Skin epidermis (tissue), 12 donors: ENCODE measurements around the gene RPA1.

ENCODE experiments used
- H3K27ac ChIP-seq, 21 experiments: fragments of 200-600 bp; sonication (generic) in 11 of 21; one replicate each; pipeline ENCODE4 v1.5.0; 2020; ENCODE audit warnings: mild to moderate bottlenecking in 3 of 21, inconsistent platforms in 2 of 21, moderate library complexity in 2 of 21
- H3K4me3 ChIP-seq, 7 experiments: fragments of 200-600 bp; sonication (generic) in 2 of 7; one replicate each; pipeline ENCODE4 v1.5.0; 2020; ENCODE audit warnings: inconsistent platforms in 2 of 7, mild to moderate bottlenecking in 2 of 7, moderate library complexity in 1 of 7

RPA1 gene

DNA sequence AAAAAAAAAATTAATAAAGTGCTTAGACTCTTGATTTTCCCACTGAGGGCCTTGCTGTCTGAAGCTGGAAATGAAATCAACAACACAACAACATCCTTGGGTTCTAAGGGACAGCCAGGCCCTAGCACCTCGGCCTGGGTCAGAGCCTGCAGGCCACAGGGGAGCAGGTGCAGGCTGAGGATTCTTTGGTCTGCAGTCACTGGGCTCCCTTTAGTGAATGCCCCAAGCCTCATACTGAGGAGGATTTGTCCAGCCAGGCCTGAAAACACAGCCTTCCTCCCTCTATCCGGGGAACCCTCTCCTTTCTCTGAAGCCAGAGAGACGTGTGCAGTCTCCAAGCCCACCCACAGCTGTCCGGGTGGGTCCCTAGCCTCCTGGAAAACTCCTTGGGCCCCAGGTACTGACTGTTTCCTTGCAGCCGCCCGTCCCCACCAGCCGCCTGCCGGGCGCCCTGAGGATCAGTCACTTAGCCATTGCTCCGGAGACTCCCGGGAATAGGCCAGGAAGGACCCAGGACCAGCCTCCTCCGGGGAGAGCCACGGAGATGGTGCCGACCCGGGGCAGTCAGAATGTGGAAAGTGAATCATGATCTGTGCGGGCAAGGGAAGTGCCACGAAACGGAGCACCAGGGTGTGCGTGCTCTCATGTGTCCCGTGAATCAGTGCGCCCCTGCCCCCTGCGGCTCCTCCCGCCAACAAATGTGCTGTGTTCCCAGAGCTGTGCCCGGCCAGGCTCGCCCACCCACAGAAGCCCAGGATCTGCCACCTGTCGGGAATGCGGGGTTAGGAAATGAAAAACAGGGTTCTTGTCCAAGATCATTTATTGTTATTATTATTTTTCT lies 104.3 kb downstream of the RPA1 start:
- no peak overlapping the region for H3K27ac ChIP-seq

DNA sequence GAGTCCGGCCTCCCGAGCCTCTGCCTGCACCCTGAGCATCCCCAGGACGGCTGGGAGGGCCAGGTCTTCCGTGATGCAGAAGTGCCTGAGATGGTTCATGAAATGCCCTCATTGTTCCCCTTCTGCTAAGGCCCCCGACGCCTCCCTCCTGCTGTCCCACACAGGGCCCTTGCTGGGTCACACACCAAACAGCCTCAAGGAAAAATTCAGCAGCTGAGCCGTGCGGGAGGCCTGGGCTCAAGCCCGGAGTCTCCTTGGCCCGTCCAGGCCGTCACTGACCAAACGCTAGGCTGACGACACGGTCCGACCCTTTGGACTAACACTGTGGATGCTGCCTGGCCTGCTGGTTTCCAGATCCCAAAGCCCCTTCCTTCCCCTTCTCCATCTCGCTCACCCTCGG lies 105.1 kb downstream of the RPA1 start:
- H3K4me3 ChIP-seq = no peak overlapping the region
- H3K27ac ChIP-seq = no peak overlapping the region

More for the DNA sequence above, 104.3 kb downstream of the RPA1 start:
- H3K4me3 ChIP-seq = no peak overlapping the region

DNA sequence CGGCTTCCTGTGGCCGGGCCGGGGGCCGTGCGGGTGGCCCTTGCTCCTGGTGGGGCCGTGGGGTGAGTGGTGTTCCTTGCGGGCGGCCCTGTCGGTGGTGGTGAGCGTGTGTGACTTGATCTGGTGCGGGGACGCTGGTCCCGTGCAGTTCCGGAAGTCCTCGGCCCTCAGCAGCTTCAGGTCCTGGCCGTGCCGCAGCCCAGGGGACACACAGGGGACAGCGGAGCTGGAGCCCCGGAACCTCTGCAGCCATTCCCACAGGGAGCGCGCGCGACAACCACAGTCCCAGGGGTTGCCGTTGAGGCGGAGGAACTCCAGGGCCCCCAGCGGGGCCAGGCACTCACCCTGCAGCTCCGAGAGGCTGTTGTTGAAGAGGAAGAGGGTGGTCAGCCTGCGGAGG lies 107.0 kb downstream of the RPA1 start:
- Histone ChIP-seq H3K27ac (no peak overlapping the region), H3K4me3 (no peak overlapping the region)

DNA sequence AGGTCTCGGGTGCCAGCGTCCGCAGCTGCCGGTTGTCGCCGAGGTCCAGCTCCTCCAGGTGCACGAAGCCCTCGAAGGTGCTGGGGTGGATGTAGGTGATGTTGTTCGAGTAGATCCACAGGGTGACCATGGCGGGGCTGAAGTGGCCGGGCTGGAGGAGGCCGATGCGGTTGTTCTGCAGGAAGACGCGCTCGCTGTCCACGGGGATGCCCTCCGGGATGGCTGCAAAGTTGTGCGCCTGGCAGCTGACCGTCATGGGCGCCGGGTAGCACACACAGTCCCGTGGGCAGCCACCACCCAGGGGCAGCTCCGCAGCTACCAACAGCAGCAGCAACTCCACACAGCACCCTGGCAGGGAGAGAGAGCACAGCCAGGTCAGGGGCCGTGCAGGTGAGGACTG lies 107.7 kb downstream of the RPA1 start:
- Histone ChIP-seq H3K27ac (no peak overlapping the region), H3K4me3 (no peak overlapping the region)

DNA sequence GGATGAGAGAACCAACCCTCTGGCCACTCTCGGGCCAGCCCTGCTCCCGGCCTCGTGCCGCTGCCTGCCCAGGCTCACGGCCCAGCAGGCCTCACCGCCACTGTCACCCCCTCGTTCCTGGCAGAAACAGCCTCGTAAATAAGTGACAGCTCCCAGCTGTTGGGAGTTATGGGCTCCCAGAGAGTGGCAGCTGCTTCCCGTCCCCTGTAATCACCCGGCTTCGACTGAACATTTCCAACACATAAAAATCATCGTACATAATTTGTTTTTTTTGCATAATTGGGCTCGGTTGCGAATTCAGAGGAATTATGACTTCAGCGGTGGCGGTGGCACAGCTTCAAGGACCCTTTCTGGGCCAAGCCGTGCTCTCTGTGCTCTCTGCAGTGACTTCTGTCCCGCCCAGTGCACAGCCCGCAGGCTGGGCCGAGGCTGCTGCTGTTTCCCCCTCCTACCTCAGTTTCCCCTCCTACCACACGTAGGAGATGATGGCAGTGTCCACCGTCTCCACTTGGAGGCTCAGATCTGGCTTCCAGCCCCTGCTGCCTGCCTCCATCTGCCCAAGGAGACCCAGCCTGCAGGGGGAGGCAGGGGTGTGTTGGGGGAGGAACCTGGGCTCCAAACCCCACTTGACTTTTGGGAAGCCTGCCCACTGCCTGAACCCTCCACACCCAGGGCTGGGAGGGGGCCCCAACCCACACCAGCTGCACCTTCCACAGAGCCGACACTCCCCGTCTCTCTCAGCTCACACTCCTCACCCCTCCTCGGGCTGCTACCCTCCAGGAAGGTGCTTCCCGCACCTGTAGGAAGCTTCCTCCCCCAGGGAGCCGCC lies 110.4 kb downstream of the RPA1 start:
- H3K27ac ChIP-seq = no peak overlapping the region
- no peak overlapping the region for H3K4me3 ChIP-seq

DNA sequence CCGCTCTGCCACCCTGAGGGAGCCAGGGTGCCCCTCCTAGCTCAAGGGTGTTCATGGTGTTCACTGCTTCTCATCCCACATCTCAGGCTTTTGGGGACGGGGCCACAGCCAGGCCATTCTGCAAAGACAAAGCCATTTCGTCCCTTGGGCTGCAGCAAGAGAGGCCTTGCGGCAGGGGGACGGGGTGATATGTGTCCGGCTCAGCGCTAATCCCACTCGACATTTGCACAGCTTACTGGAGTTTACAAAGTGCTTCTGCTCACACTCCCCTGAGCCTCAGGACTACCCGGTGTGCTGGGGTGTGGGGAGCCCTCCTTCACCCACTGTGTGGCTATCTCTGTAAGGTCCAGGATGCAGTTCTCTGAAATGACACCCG lies 111.0 kb downstream of the RPA1 start:
- Histone ChIP-seq H3K4me3 (no peak overlapping the region), H3K27ac (no peak overlapping the region)

DNA sequence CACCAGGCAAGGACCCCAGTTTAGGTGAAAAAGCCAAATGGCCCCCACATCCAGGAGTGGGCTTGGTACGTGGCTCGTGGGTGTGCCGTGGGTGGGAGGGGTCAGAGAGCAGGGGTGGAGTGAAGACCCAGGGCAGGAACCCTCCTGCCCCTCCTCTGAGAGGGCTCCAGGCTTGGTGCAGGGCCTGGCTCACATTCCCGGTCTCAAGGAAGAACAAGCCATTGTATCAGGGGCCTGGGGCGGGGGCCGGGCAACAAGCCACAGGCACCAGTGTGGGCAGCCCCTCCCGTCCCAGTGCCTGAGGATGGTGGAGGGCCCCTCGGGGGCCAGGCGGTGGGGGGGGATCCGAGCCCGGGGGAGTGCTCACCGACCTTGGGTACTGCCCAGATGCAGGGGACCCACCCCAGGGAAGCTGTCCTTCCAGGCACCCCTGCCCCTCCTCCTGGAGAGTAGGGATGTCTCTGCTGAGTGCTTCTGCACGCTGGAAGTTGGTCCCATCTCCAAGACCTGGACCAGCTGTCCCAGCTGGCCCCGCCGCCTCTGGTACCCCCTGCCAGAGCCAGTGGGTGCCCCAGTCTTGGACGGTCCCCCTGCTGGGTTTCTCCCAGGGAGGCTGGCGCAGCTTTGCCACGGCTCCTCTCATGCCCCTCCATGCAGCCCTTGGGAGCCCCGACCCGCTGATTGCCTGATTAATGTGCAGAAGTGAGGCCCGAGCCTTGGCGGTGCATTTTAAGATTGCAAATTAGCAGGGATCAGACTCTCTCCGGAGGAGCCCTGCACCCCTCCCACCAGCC lies 111.7 kb downstream of the RPA1 start:
- no peak overlapping the region for H3K4me3 ChIP-seq
- no peak overlapping the region for H3K27ac ChIP-seq

DNA sequence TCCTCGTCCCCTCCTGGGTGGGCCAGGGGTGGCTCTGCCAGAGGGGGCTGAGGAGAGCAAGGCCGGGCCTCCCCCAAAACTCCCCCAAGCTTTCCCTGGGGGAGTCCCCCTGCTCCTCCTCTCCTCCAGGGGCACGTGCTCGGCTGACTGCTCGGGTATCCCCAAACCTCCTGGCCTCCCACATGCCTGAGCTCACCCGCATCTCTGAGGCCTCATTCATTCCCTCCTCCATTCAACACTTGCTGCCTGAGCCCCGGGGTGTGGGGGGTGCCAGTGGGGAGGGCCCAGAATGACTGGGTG lies 112.2 kb downstream of the RPA1 start:
- Histone ChIP-seq H3K27ac (no peak overlapping the region), H3K4me3 (no peak overlapping the region)

DNA sequence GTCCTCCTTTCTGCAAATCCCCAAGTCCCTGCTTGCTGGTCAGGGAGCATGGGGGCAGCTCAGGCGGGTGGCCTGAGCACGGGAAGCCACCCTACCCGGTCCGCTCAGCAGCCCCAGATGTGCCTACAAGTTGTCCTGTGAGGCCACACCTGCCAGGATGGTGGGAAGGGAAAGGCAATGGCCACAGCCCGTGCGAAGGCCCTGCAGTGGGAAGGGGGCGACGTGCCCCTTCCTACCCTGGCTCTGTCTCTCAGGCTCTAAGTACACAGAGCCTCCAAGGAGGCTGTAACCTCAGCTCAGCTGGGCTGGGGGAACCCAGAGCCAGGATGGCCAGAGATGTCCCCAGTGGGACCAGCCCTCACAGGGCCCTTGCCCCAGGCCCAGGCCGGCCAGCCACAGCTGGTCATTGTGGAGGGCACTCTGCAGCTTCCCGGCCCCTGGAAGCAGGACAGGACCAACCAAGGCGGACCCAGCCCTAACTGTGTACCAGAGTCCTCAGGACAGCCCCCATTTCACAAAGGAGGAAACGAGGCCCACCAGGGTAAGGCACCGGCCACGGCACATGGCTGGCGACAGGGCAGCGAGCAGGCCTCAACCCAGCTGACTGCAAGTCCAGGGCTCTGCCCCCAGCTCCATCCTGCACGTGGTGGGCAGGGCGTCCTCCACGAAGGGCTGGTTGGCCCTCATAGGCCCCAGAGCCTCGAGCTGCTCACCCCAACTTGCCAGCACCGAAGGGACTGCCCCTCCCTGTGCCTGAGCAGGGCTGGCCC lies 113.0 kb downstream of the RPA1 start:
- Histone ChIP-seq H3K4me3 (no peak overlapping the region), H3K27ac (no peak overlapping the region)

DNA sequence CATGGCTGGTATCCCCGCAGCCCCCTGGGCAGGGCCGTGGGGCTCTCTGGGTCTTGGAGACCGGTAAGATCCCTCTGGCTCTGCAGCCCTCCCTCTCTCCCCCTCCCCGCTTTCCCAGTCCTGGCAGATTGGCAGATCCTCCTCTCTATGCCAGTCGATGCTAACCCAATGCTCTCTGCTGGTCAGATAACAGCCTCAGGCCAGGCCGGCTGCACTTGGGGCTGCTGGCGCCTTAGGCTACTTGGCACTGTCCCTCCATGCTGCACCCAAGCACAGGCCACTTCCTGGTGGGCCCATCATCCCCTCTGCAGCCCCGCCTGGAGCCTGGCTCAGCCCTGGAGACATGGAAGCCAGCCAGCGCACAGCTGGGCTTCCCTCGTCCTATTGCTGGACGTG lies 113.6 kb downstream of the RPA1 start:
- H3K27ac ChIP-seq = no peak overlapping the region
- no peak overlapping the region for H3K4me3 ChIP-seq

DNA sequence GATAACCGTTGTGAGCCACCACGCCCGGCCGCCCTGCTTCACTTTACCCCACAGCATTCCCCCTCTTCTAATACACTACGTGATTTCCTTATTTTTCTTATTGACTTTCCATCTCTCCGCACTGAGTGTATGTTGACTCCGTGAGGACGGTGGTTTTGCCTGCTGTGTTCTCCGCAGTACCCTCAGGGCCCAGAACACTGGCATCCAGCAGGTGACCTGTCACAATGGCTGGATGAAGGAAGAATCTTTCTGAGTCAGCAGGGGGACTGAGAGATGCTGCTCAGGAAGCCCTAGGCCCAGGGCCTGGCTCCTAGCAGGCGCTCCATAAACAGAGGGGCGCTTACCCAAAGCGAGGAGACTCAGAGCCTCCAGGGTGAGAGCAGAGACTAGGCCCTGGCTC lies 115.8 kb downstream of the RPA1 start:
- H3K4me3 ChIP-seq = no peak overlapping the region
- no peak overlapping the region for H3K27ac ChIP-seq

DNA sequence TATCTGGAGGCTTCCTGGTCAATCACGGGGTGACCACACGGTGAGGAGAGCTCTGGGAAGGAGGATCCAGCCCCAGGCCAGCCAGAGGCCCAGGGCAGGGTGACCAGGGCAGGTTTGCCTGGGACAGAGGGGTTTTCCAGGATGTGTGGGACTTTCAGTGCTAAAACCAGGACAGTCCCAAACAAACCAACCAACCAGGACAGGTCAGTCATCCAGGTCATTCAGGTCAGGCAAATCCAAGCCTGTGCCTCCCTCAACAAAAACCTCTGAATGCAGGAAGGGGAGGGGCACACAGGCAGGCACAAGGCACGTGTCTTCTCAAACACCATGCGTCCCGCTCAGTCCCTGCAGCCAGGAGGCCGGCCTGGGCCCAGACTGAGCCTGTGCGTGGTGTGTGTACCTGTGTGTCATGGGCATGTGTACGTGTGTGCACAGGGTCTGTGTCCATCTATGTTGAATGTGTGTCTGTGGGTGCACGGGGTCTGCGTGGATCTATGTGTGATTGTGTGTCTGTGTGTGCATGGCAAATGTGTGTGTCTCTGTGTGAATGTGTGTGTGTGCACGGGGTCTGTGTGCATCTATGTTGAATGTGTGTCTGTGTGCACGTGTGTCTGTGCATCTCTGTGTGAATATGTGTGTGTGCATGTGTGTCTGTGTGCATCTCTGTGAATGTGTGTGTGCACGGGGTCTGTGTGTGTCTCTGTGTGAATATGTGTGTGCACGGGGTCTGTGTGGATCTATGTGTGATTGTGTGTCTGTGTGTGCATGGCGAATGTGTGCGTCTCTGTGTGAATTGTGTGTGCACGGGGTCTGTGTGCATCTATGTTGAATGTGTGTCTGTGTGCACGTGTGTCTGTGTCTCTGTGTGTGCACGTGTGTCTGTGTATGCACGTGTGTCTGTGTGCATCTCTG lies 116.5 kb downstream of the RPA1 start:
- Histone ChIP-seq H3K4me3 (no peak overlapping the region), H3K27ac (no peak overlapping the region)

DNA sequence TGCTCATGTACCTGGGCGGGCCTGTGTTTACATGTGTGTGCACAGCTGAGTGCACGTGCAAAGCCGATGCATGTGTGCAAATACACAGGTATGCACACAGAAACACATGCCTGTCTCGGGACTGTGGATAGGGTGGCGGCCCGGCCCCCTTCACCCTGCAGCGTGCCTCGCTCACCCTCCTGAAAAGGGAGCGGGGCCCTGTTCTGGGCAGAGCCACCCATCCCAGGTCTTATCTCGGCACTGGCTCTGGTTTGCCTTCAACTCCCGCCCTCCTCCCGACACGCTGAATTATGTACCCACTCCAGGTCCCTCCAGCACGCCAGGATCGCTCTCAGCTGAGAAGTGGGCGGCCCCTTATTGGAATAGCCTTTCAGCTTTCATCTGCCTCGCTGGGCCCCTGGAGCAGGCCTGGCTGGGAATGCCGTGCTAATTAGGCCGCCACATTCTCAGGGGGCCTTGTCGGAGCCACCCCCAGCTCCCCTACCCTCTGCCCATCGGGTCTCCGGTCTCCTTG lies 117.5 kb downstream of the RPA1 start:
- no peak overlapping the region for H3K4me3 ChIP-seq
- no peak overlapping the region for H3K27ac ChIP-seq

DNA sequence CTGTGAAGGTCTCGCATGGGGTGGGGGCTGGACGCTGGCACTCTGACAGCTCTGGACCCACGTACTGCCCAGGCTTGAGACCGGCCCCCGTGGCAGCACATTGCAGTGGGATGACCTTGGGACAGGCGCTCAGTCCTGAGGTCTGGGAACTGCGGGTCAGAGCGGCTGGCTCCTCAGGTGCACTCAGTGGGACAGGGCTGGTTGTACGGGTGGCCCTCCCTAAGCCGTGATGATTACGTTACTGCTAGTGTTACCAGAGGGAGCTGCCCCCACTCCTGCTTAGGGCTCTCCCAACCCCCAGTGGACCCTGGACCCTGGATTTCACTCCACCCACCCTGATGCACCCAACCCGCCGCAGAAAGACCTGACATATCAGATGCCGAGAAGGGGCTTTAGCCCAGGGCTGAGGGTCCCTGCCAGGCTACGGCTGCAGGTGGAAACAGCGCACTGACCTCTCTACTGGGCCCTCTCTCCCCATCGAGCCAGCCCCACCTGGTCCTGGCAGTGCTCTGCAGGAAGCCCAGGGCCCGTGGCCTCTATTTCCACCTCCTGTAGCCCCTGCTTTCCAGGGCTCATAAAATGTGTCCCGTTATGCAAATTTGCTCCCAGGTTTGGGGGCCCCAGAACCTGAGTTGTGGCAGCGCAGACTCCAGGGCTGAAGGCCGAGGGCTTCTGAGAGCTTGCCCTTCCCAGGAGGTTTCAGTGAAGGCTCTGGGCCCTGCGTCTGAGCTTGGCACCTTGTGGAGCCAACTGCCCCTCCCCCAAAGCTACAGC lies 118.1 kb downstream of the RPA1 start:
- no peak overlapping the region for H3K27ac ChIP-seq
- no peak overlapping the region for H3K4me3 ChIP-seq

DNA sequence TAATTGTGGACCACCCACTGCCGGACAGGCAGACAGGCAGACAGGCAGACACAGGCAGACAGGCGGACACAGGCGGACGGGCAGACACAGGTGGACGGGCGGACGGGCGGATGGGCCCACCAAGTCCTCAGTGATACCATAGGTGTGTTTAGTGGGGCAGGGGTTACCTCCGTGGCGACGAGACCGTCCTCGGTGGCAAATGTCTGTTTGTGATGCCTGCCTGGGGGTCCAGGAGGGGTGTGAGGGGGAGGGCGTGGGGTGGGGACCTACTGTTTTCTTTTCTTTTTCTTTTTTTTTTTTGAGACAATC lies 118.7 kb downstream of the RPA1 start:
- H3K4me3 ChIP-seq = no peak overlapping the region
- H3K27ac ChIP-seq = no peak overlapping the region
